ENCODE results near the gene ZNF418. TPM values are rescaled to one million over a fixed set of nuclear protein-coding genes. Genes with fewer than 3 reads are reported as not detected.

The ZNF418 gene
- total RNA-seq, 4 donors from 2014 or later: 1.9 to 6.4 (median 4.0) TPM

DNA sequence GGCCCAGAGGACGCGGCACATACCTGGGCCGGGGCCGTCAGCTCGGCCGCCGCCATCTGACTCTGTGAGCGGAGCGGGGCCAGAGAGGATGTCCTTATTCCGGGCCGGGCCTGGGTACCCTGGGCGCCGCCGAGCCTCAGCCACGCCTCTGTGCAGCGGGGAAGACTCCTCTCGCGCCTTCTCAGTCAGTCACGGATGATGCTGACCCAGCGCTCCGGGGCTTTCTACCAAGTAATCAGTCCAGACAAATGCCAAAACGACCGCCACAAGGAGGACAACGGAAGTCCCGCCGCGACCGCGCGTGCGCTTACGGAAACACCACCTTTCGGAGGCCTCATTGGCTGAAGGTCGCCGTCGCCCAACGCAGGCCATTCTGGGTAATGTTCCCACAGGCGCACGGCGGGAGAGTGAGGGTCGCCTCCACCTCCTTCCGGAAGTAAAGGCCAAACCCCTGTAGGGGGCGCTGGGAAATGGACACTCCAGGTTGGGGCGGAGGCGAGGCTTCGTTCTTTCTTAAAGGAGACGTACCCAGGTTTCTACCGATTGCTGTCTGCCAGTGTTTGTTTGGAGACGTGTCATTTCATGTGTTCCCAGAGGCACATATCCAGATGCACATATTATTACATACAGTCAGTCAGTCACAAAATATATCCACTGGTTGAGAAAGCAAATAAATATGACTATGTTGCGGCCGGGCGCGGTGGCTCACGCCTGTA lies 12.4 kb upstream of the ZNF418 start, which contains the start of gene ZNF256:
Gene ZNF256 (minus strand): TSS at position 288 of the 716 bp plus-strand sequence. CDS start 232 bp downstream, at position 56.
- intact Hi-C loops (cut with DNase I; ENCODE audit: low total_unique reads): loop anchor here (10.0 kb wide), 1 partner anchor 57 kb away; the partner anchor contains the start of gene ZNF606
- Histone ChIP-seq H3K9me3 (peaks cover 17 to 32% of the 10 kb centered on the region in 2 donors), H3K4me1 (peaks cover 0 to 10% (median 9%) of the 10 kb centered on the region in 4 donors), H3K4me3 (peak within 1 kb of the TSS; percentile 64 to 82 (median 73)), H3K36me3 (peaks cover 0 to 17% (median 6%) of the 10 kb centered on the region in 4 donors), H3K27ac (peak within 1 kb of the TSS; percentile 64 to 82 (median 75)), H3K27me3 (no peaks in the 10 kb centered on the region)
- 0 to 16% methylated on average over 3 to 32 of the region's 54 CpGs for WGBS, 2 donors (ENCODE audit: low coverage in 1 of 2)
- peak; percentile 94 for DNase-seq
- TF ChIP-seq POLR2A (IDR thresholded peaks at IDR 0.05): peak; percentile 36
- TF ChIP-seq, protein P1, sequence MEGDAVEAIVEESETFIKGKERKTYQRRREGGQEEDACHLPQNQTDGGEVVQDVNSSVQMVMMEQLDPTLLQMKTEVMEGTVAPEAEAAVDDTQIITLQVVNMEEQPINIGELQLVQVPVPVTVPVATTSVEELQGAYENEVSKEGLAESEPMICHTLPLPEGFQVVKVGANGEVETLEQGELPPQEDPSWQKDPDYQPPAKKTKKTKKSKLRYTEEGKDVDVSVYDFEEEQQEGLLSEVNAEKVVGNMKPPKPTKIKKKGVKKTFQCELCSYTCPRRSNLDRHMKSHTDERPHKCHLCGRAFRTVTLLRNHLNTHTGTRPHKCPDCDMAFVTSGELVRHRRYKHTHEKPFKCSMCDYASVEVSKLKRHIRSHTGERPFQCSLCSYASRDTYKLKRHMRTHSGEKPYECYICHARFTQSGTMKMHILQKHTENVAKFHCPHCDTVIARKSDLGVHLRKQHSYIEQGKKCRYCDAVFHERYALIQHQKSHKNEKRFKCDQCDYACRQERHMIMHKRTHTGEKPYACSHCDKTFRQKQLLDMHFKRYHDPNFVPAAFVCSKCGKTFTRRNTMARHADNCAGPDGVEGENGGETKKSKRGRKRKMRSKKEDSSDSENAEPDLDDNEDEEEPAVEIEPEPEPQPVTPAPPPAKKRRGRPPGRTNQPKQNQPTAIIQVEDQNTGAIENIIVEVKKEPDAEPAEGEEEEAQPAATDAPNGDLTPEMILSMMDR (IDR thresholded peaks at IDR 0.05): peak; percentile 39 to 76 (median 61)
- peak in 2 of 3 donors; percentile 55 to 73 for TF ChIP-seq POLR2AphosphoS5 (IDR thresholded peaks at IDR 0.05)
- no peak for TF ChIP-seq EP300 (IDR thresholded peaks at IDR 0.05; ENCODE audit: low read depth)
- in situ Hi-C loops (cut with MboI; ENCODE audit: low pct_ligation_motif_present in 1 of 4, low pct_unique_long_range_greater_than_20kb in 1 of 4, low sequenced_read_pairs in 3 of 4): no loop called here

- peak overlapping the region; percentile 64 to 82 (median 73) for H3K4me3 ChIP-seq
- DNase-seq: no peak
- in situ Hi-C loops (cut with MboI; ENCODE audit: low pct_ligation_motif_present in 1 of 4, low pct_unique_long_range_greater_than_20kb in 1 of 4, low sequenced_read_pairs in 3 of 4): no loop called here
- peaks cover 0 to 10% (median 9%) of the 10 kb centered on the region in 4 donors for H3K4me1 ChIP-seq
- peak overlapping the region; percentile 64 to 82 (median 75) for H3K27ac ChIP-seq
- 2% methylated on average over 13 of the region's 18 CpGs; no CpG with 5 or more reads in 1 of the 2 donors for WGBS, 2 donors (ENCODE audit: low coverage in 1 of 2)
- H3K27me3 ChIP-seq: no peaks in the 10 kb centered on the region
- H3K9me3 ChIP-seq: peaks cover 22 to 38% of the 10 kb centered on the region in 2 donors
- intact Hi-C loops (cut with DNase I; ENCODE audit: low total_unique reads): loop anchor here (10.0 kb wide), 1 partner anchor 58 kb away; the partner anchor contains the start of gene ZNF606
- TF ChIP-seq POLR2AphosphoS5 (IDR thresholded peaks at IDR 0.05) (no peak), EP300 (IDR thresholded peaks at IDR 0.05; ENCODE audit: low read depth) (no peak), POLR2A (IDR thresholded peaks at IDR 0.05) (no peak)
- TF ChIP-seq, protein P1 (IDR thresholded peaks at IDR 0.05): no peak
- peaks cover 0 to 22% (median 8%) of the 10 kb centered on the region in 4 donors for H3K36me3 ChIP-seq
These were observed 11.9 kb upstream of the ZNF418 start for GRCh38 chr19:57947088-57947418.

DNA sequence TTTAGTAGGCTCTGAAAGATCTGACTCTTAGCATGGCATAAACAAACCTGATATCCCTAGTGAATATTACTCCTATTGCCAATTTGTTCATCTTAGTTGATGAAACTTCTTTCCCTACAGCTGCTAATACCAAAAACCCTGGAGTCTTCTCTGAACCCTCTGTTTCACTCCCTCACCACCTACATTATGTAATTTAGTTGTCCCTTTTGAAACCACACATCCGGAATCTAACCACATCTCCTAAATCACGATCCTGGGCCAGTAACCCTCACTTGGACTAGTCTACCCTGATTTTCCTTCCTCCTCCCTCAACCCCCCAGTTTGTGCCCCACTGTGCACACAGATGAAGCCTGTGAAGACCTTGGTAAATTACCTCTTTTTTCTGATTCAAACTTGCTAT lies 11.1 kb upstream of the ZNF418 start:
- H3K36me3 ChIP-seq: peaks cover 0 to 29% (median 12%) of the 10 kb centered on the region in 4 donors
- H3K27me3 ChIP-seq: no peaks in the 10 kb centered on the region
- peaks cover 28 to 45% of the 10 kb centered on the region in 2 donors for H3K9me3 ChIP-seq
- H3K4me1 ChIP-seq: peaks cover 0 to 10% (median 9%) of the 10 kb centered on the region in 4 donors
- DNase-seq: no peak
- TF ChIP-seq EP300 (IDR thresholded peaks at IDR 0.05; ENCODE audit: low read depth): no peak
- no peak for TF ChIP-seq POLR2A (IDR thresholded peaks at IDR 0.05)
- no peak for TF ChIP-seq POLR2AphosphoS5 (IDR thresholded peaks at IDR 0.05)
- TF ChIP-seq, protein P1 (IDR thresholded peaks at IDR 0.05): no peak
- H3K4me3 ChIP-seq: peak overlapping the region in 2 of 4 donors; percentile 72 to 74
- intact Hi-C loops (cut with DNase I; ENCODE audit: low total_unique reads): loop anchor here (10.0 kb wide), 1 partner anchor 58 kb away; the partner anchor contains the start of gene ZNF606
- in situ Hi-C loops (cut with MboI; ENCODE audit: low pct_ligation_motif_present in 1 of 4, low pct_unique_long_range_greater_than_20kb in 1 of 4, low sequenced_read_pairs in 3 of 4): no loop called here
- WGBS, 2 donors (ENCODE audit: low coverage in 1 of 2): 75 to 84% methylated on average over 2 of the region's 2 CpGs
- no peak overlapping the region for H3K27ac ChIP-seq

- peaks cover 66 to 85% of the 10 kb centered on the region in 2 donors for H3K9me3 ChIP-seq
- intact Hi-C loops (cut with DNase I; ENCODE audit: low total_unique reads): loop anchor here (10.0 kb wide), 1 partner anchor 63 kb away; the partner anchor contains the start of gene ZNF606
- no peaks in the 10 kb centered on the region for H3K27me3 ChIP-seq
- no peak overlapping the region for H3K27ac ChIP-seq
- H3K4me1 ChIP-seq: peaks cover 0 to 6% (median 3%) of the 10 kb centered on the region in 4 donors
- in situ Hi-C loops (cut with MboI; ENCODE audit: low pct_ligation_motif_present in 1 of 4, low pct_unique_long_range_greater_than_20kb in 1 of 4, low sequenced_read_pairs in 3 of 4): no loop called here
- H3K4me3 ChIP-seq: no peak overlapping the region
- 94% methylated on average over 3 of the region's 3 CpGs; no CpG with 5 or more reads in 1 of the 2 donors for WGBS, 2 donors (ENCODE audit: low coverage in 1 of 2)
- TF ChIP-seq POLR2AphosphoS5 (IDR thresholded peaks at IDR 0.05) (no peak), EP300 (IDR thresholded peaks at IDR 0.05; ENCODE audit: low read depth) (no peak), POLR2A (IDR thresholded peaks at IDR 0.05) (no peak)
- TF ChIP-seq, protein P1 (IDR thresholded peaks at IDR 0.05): no peak
- DNase-seq: no peak
- H3K36me3 ChIP-seq: peaks cover 0 to 61% (median 20%) of the 10 kb centered on the region in 4 donors
These were observed 6.4 kb upstream of the ZNF418 start for GRCh38 chr19:57941593-57941992.

Measured in transverse colon (tissue), 4 donors.